Activated naive CD8-positive, alpha-beta T cell treated with anti-CD3 and anti-CD28 coated beads, Interleukin-2, amount 10 ng/mL, durations not matched to agents 7 days and 5 days (primary cell): ENCODE results near the gene PRR5L. TPM values are rescaled to one million over a fixed set of nuclear protein-coding genes. Genes with fewer than 3 reads are reported as not detected.
"Not testable (repeated sequence)": the region's sequence is repeated elsewhere in the genome, so short reads cannot be mapped to it uniquely, and the experiment has no call there.

ENCODE experiments used
- ATAC-seq: fragments of 150-1000 bp; cut with Tn5 transposase; one replicate; pipeline ENCODE4 v1.10.0; 2021; ENCODE audit warnings: low read depth, moderate library complexity
- POLR2A ChIA-PET: fragments of 350-600 bp; sonication (Branson Sonifier 250); formaldehyde crosslinking; loops from one replicate; lab custom pipeline; 2021; ENCODE audit warnings: antibody characterized with exemption; lab: Charles Lee
- DNase-seq: peaks from one replicate; pipeline ENCODE4 v3.0.0; 2021
- H3K27ac Mint-ChIP-seq: one replicate; pipeline ENCODE4 v1.8.0; 2022; ENCODE audit warnings: mild to moderate bottlenecking, mixed read lengths
- H3K27me3 Mint-ChIP-seq: one replicate; pipeline ENCODE4 v1.8.0; 2022; ENCODE audit warnings: mild to moderate bottlenecking, moderate library complexity, mixed read lengths
- H3K36me3 Mint-ChIP-seq: one replicate; pipeline ENCODE4 v1.8.0; 2021; ENCODE audit warnings: mild to moderate bottlenecking, mixed read lengths
- H3K4me1 Mint-ChIP-seq: one replicate; pipeline ENCODE4 v1.8.0; 2021; ENCODE audit warnings: mixed read lengths
- H3K4me3 Mint-ChIP-seq: one replicate; pipeline ENCODE4 v1.8.0; 2022; ENCODE audit warnings: mild to moderate bottlenecking, moderate library complexity, mixed read lengths
- H3K9me3 Mint-ChIP-seq: one replicate; pipeline ENCODE4 v1.8.0; 2021; ENCODE audit warnings: mixed read lengths
- total RNA-seq, 2 experiments: library from RNA; stranded (reverse); gene quantifications; one replicate each; pipeline ENCODE4 v1.2.3, GENCODE V29; 2021

The PRR5L gene
- total RNA-seq, 2 experiments from 2014 or later = 23.6 to 29.1 TPM

GRCh38 chr11:36316049-36316448 is 20.0 kb downstream of the PRR5L start:
- DNase-seq = no peak
- Mint-ChIP-seq H3K27ac (no peak overlapping the region), H3K4me1 (no peaks in the 10 kb centered on the region), H3K4me3 (no peak overlapping the region), H3K27me3 (peaks cover 41% of the 10 kb centered on the region), H3K9me3 (no peaks in the 10 kb centered on the region), H3K36me3 (no peaks in the 10 kb centered on the region)
- POLR2A ChIA-PET = no interaction called here
- no peak for ATAC-seq

GRCh38 chr11:36317992-36318391 is 21.9 kb downstream of the PRR5L start:
- Mint-ChIP-seq H3K9me3 (no peaks in the 10 kb centered on the region), H3K36me3 (no peaks in the 10 kb centered on the region), H3K4me1 (no peaks in the 10 kb centered on the region), H3K27ac (no peak overlapping the region), H3K4me3 (no peak overlapping the region), H3K27me3 (peaks cover 34% of the 10 kb centered on the region)
- no peak for ATAC-seq
- POLR2A ChIA-PET = no interaction called here
- DNase-seq = no peak

- H3K4me3 Mint-ChIP-seq, H3K4me1 Mint-ChIP-seq, H3K9me3 Mint-ChIP-seq, POLR2A ChIA-PET, ATAC-seq, DNase-seq, H3K27ac Mint-ChIP-seq, H3K36me3 Mint-ChIP-seq: not testable (repeated sequence)
- H3K27me3 Mint-ChIP-seq = peaks cover 19% of the 10 kb centered on the region
Measured at GRCh38 chr11:36324956-36325355, 28.9 kb downstream of the PRR5L start.

- H3K27me3 Mint-ChIP-seq = peaks cover 21% of the 10 kb centered on the region
- H3K27ac Mint-ChIP-seq, H3K9me3 Mint-ChIP-seq, DNase-seq, ATAC-seq, H3K4me1 Mint-ChIP-seq, H3K4me3 Mint-ChIP-seq, H3K36me3 Mint-ChIP-seq, POLR2A ChIA-PET: not testable (repeated sequence)
Measured at GRCh38 chr11:36325403-36325802, 29.3 kb downstream of the PRR5L start.

GRCh38 chr11:36326524-36327419 is 30.7 kb downstream of the PRR5L start:
- H3K27me3 Mint-ChIP-seq = peaks cover 19% of the 10 kb centered on the region
- no peak overlapping the region for H3K4me3 Mint-ChIP-seq
- DNase-seq (no peak), ATAC-seq (no peak)
- H3K36me3 Mint-ChIP-seq = no peaks in the 10 kb centered on the region
- no peaks in the 10 kb centered on the region for H3K9me3 Mint-ChIP-seq
- no peaks in the 10 kb centered on the region for H3K4me1 Mint-ChIP-seq
- H3K27ac Mint-ChIP-seq = no peak overlapping the region
- POLR2A ChIA-PET = no interaction called here

- Mint-ChIP-seq H3K27me3 (peaks cover 30% of the 10 kb centered on the region), H3K4me1 (no peaks in the 10 kb centered on the region), H3K9me3 (no peaks in the 10 kb centered on the region), H3K27ac (no peak overlapping the region), H3K4me3 (no peak overlapping the region), H3K36me3 (no peaks in the 10 kb centered on the region)
- ATAC-seq = no peak
- no peak for DNase-seq
- POLR2A ChIA-PET = no interaction called here
Measured at GRCh38 chr11:36328966-36329673, 33.0 kb downstream of the PRR5L start.

GRCh38 chr11:36330411-36330810 is 34.3 kb downstream of the PRR5L start:
- no peak for DNase-seq
- no peak overlapping the region for H3K4me3 Mint-ChIP-seq
- H3K27me3 Mint-ChIP-seq = peaks cover 34% of the 10 kb centered on the region
- H3K4me1 Mint-ChIP-seq = no peaks in the 10 kb centered on the region
- POLR2A ChIA-PET = no interaction called here
- ATAC-seq = no peak
- H3K27ac Mint-ChIP-seq = no peak overlapping the region
- H3K9me3 Mint-ChIP-seq = peaks cover 2% of the 10 kb centered on the region
- no peaks in the 10 kb centered on the region for H3K36me3 Mint-ChIP-seq

GRCh38 chr11:36333468-36333867 is 37.4 kb downstream of the PRR5L start:
- ATAC-seq (no peak), DNase-seq (no peak)
- Mint-ChIP-seq H3K27me3 (peaks cover 42% of the 10 kb centered on the region), H3K9me3 (peaks cover 2% of the 10 kb centered on the region), H3K4me3 (no peak overlapping the region), H3K4me1 (no peaks in the 10 kb centered on the region), H3K27ac (no peak overlapping the region), H3K36me3 (no peaks in the 10 kb centered on the region)
- POLR2A ChIA-PET = no interaction called here

GRCh38 chr11:36333897-36334296 is 37.8 kb downstream of the PRR5L start:
- no peaks in the 10 kb centered on the region for H3K36me3 Mint-ChIP-seq
- H3K4me3 Mint-ChIP-seq = no peak overlapping the region
- H3K27me3 Mint-ChIP-seq = peaks cover 40% of the 10 kb centered on the region
- no peak overlapping the region for H3K27ac Mint-ChIP-seq
- POLR2A ChIA-PET = no interaction called here
- ATAC-seq (no peak), DNase-seq (no peak)
- H3K4me1 Mint-ChIP-seq = no peaks in the 10 kb centered on the region
- peaks cover 2% of the 10 kb centered on the region for H3K9me3 Mint-ChIP-seq

- no peak overlapping the region for H3K27ac Mint-ChIP-seq
- peaks cover 11% of the 10 kb centered on the region for H3K4me1 Mint-ChIP-seq
- peaks cover 53% of the 10 kb centered on the region for H3K27me3 Mint-ChIP-seq
- H3K36me3 Mint-ChIP-seq = no peaks in the 10 kb centered on the region
- ATAC-seq = no peak
- DNase-seq = no peak
- H3K9me3 Mint-ChIP-seq = no peaks in the 10 kb centered on the region
- POLR2A ChIA-PET = no interaction called here
- H3K4me3 Mint-ChIP-seq = no peak overlapping the region
Measured at GRCh38 chr11:36339888-36340287, 43.8 kb downstream of the PRR5L start.

- POLR2A ChIA-PET = no interaction called here
- Mint-ChIP-seq H3K4me1 (peaks cover 11% of the 10 kb centered on the region), H3K27ac (no peak overlapping the region)
Measured at GRCh38 chr11:36340897-36341296, 44.8 kb downstream of the PRR5L start.

GRCh38 chr11:36341915-36342314 is 45.8 kb downstream of the PRR5L start:
- Mint-ChIP-seq H3K27ac (no peak overlapping the region), H3K4me1 (peaks cover 11% of the 10 kb centered on the region), H3K4me3 (no peak overlapping the region), H3K27me3 (peaks cover 55% of the 10 kb centered on the region), H3K36me3 (no peaks in the 10 kb centered on the region), H3K9me3 (no peaks in the 10 kb centered on the region)
- POLR2A ChIA-PET = no interaction called here
- ATAC-seq = no peak
- no peak for DNase-seq

More at GRCh38 chr11:36340897-36341296, 44.8 kb downstream of the PRR5L start:
- Mint-ChIP-seq H3K9me3 (no peaks in the 10 kb centered on the region), H3K36me3 (no peaks in the 10 kb centered on the region), H3K4me3 (no peak overlapping the region), H3K27me3 (peaks cover 56% of the 10 kb centered on the region)
- DNase-seq (no peak), ATAC-seq (no peak)

- H3K36me3 Mint-ChIP-seq = no peaks in the 10 kb centered on the region
- no peak overlapping the region for H3K4me3 Mint-ChIP-seq
- no peak overlapping the region for H3K27ac Mint-ChIP-seq
- no peaks in the 10 kb centered on the region for H3K9me3 Mint-ChIP-seq
- H3K27me3 Mint-ChIP-seq = peaks cover 54% of the 10 kb centered on the region
- POLR2A ChIA-PET = no interaction called here
- DNase-seq (no peak), ATAC-seq (no peak)
- peaks cover 11% of the 10 kb centered on the region for H3K4me1 Mint-ChIP-seq
Measured at GRCh38 chr11:36342327-36342726, 46.2 kb downstream of the PRR5L start.

GRCh38 chr11:36343436-36343835 is 47.3 kb downstream of the PRR5L start:
- no peak overlapping the region for H3K4me3 Mint-ChIP-seq
- ATAC-seq = peak; percentile 76
- peaks cover 57% of the 10 kb centered on the region for H3K27me3 Mint-ChIP-seq
- H3K36me3 Mint-ChIP-seq = no peaks in the 10 kb centered on the region
- DNase-seq = no peak
- peaks cover 11% of the 10 kb centered on the region for H3K4me1 Mint-ChIP-seq
- no peaks in the 10 kb centered on the region for H3K9me3 Mint-ChIP-seq
- no peak overlapping the region for H3K27ac Mint-ChIP-seq
- POLR2A ChIA-PET = no interaction called here
